Smooth muscle cell (in vitro differentiated cells): ENCODE results near the gene TPCN1. TPM values are rescaled to one million over a fixed set of nuclear protein-coding genes. Genes with fewer than 3 reads are reported as not detected.

ENCODE experiments used
- DNase-seq: peaks from one replicate; lab custom pipeline; 2025; ENCODE audit not compliant: unreplicated experiment; lab: John Stamatoyannopoulos, UW
- H2AFZ ChIP-seq: fragments of 200-600 bp; sonication (generic); 2 replicates; pipeline ENCODE4 v1.6.0; 2016; ENCODE audit warnings: antibody characterized with exemption, low read depth, mild to moderate bottlenecking
- H3F3A ChIP-seq: fragments of 200-600 bp; sonication (generic); 2 replicates; pipeline ENCODE4 v1.6.0; 2017; ENCODE audit warnings: antibody characterized with exemption, low read depth
- H3K27ac ChIP-seq: fragments of 200-600 bp; sonication (generic); 2 replicates; pipeline ENCODE4 v1.5.1; 2016; ENCODE audit warnings: low read depth, mild to moderate bottlenecking
- H3K27me3 ChIP-seq: fragments of 200-600 bp; sonication (generic); 2 replicates; pipeline ENCODE4 v1.6.1; 2016; ENCODE audit warnings: low read depth, mild to moderate bottlenecking
- H3K36me3 ChIP-seq: fragments of 200-600 bp; sonication (generic); 2 replicates; pipeline ENCODE4 v1.5.1; 2016; ENCODE audit warnings: low read depth
- H3K4me1 ChIP-seq: fragments of 200-600 bp; sonication (generic); 2 replicates; pipeline ENCODE4 v1.5.1; 2016; ENCODE audit warnings: low read depth
- H3K4me2 ChIP-seq: fragments of 200-600 bp; sonication (generic); 2 replicates; pipeline ENCODE4 v1.6.0; 2016; ENCODE audit warnings: mild to moderate bottlenecking
- H3K4me3 ChIP-seq: fragments of 200-600 bp; sonication (generic); 2 replicates; pipeline ENCODE4 v1.5.1; 2016; ENCODE audit warnings: mild to moderate bottlenecking
- H3K79me2 ChIP-seq: fragments of 200-600 bp; sonication (generic); 2 replicates; pipeline ENCODE4 v1.6.0; 2016; ENCODE audit warnings: low read depth, mild to moderate bottlenecking
- H3K9ac ChIP-seq: fragments of 200-600 bp; sonication (generic); 2 replicates; pipeline ENCODE4 v1.6.0; 2016; ENCODE audit warnings: low read depth
- H3K9me3 ChIP-seq: fragments of 200-600 bp; sonication (generic); replicated peaks from 2 replicates; pipeline ENCODE4 v1.5.1; 2016; ENCODE audit warnings: low read depth
- H4K20me1 ChIP-seq: fragments of 200-600 bp; sonication (generic); 2 replicates; pipeline ENCODE4 v1.6.0; 2016; ENCODE audit warnings: low read depth
- CTCF ChIP-seq: fragments of 200-600 bp; sonication (generic); IDR thresholded peaks from 2 replicates; pipeline ENCODE4 v1.5.1; 2017; ENCODE audit warnings: borderline replicate concordance, mild to moderate bottlenecking, antibody characterized with exemption; ENCODE audit not compliant: insufficient read depth, poor library complexity, severe bottlenecking
- WGBS: methylation state at CpG from one replicate; pipeline ENCODE4 v1.1.7; 2016; ENCODE audit warnings: low lambda C conversion rate; 5-methylcytosine and 5-hydroxymethylcytosine counted together
- polyA plus RNA-seq: library from polyadenylated mRNA; unstranded; fragments of >200 nt; fragmentation: Nextera tagmentation; extraction: Ambion mirVana; gene quantifications from 2 replicates; pipeline ENCODE4 v1.2.1, GENCODE V29; 2016
- total RNA-seq: library from RNA; depleted of rRNA; stranded (reverse); fragments of >200 nt; gene quantifications from 2 replicates; pipeline ENCODE4 v1.2.3, GENCODE V29; 2014

Gene TPCN1
- total and polyA plus RNA-seq, 2 experiments from 2014 or later, result 12.9 to 29.2 TPM

GRCh38 chr12:113263431-113263963 lies 42.2 kb downstream of the TPCN1 start:
- H3K27me3 ChIP-seq, result no peaks in the 10 kb centered on the region
- TF ChIP-seq CTCF, result no peak
- no peak for DNase-seq

GRCh38 chr12:113266106-113266895 lies 45.0 kb downstream of the TPCN1 start:
- H3K27me3 ChIP-seq, result no peaks in the 10 kb centered on the region
- DNase-seq, result no peak
- peaks cover 6% of the 10 kb centered on the region for H3F3A ChIP-seq
- no peak overlapping the region for H3K9ac ChIP-seq
- H3K9me3 ChIP-seq, result no peaks in the 10 kb centered on the region
- no peaks in the 10 kb centered on the region for H3K36me3 ChIP-seq
- H4K20me1 ChIP-seq, result no peaks in the 10 kb centered on the region
- no peak overlapping the region for H3K4me2 ChIP-seq
- H3K4me3 ChIP-seq, result no peak overlapping the region
- no peak for TF ChIP-seq CTCF
- H2AFZ ChIP-seq, result no peak overlapping the region
- WGBS, result 98% methylated on average over 23 of the region's 23 CpGs
- no peak overlapping the region for H3K27ac ChIP-seq
- H3K4me1 ChIP-seq, result no peaks in the 10 kb centered on the region
- no peaks in the 10 kb centered on the region for H3K79me2 ChIP-seq

More at GRCh38 chr12:113263431-113263963, 42.2 kb downstream of the TPCN1 start:
- Histone ChIP-seq H2AFZ (no peak overlapping the region), H4K20me1 (no peaks in the 10 kb centered on the region), H3K36me3 (no peaks in the 10 kb centered on the region), H3K4me3 (no peak overlapping the region), H3K4me2 (no peak overlapping the region), H3K9me3 (no peaks in the 10 kb centered on the region), H3K79me2 (no peaks in the 10 kb centered on the region), H3K9ac (no peak overlapping the region), H3K4me1 (no peaks in the 10 kb centered on the region), H3K27ac (no peak overlapping the region), H3F3A (no peaks in the 10 kb centered on the region)
- 96% methylated on average over 9 of the region's 9 CpGs for WGBS

GRCh38 chr12:113267621-113268020 lies 46.4 kb downstream of the TPCN1 start:
- WGBS, result 98% methylated on average over 7 of the region's 7 CpGs
- Histone ChIP-seq H3K36me3 (no peaks in the 10 kb centered on the region), H3K27me3 (no peaks in the 10 kb centered on the region), H4K20me1 (no peaks in the 10 kb centered on the region), H3K9me3 (no peaks in the 10 kb centered on the region), H3K4me2 (no peak overlapping the region), H3F3A (peaks cover 15% of the 10 kb centered on the region), H2AFZ (no peak overlapping the region), H3K4me1 (no peaks in the 10 kb centered on the region), H3K27ac (no peak overlapping the region), H3K4me3 (no peak overlapping the region), H3K79me2 (no peaks in the 10 kb centered on the region), H3K9ac (no peak overlapping the region)
- DNase-seq, result no peak
- TF ChIP-seq CTCF, result no peak
